Measurements from ENCODE around the gene GCGR. TPM values are rescaled to one million over a fixed set of nuclear protein-coding genes. Genes with fewer than 3 reads are reported as not detected.

The GCGR gene
- total RNA-seq, 1 donor from 2014 or later, result not detected

- intact Hi-C loops (cut with DNase I), result no loop called here
- Histone ChIP-seq H3K4me1 (peaks cover 34% of the 10 kb centered on the region), H3K9me3 (no peaks in the 10 kb centered on the region), H3K27me3 (no peaks in the 10 kb centered on the region), H3K36me3 (peaks cover 0 to 4% of the 10 kb centered on the region in 2 donors), H3K4me3 (no peak overlapping the region), H3K27ac (peak overlapping the region; percentile 17)
- DNase-seq (ENCODE audit: extremely low spot score in 2 of 2), result no peak
- TF ChIP-seq CTCF (IDR thresholded peaks at IDR 0.05), result no peak
- TF ChIP-seq POLR2A (IDR thresholded peaks at IDR 0.05), result no peak
- no peak for TF ChIP-seq POLR2AphosphoS5 (IDR thresholded peaks at IDR 0.05; ENCODE audit: insufficient read depth in 1 of 2, low read depth in 1 of 2)
These were observed 19.3 kb downstream of the GCGR start for GRCh38 chr17:81822996-81823819.

- intact Hi-C loops (cut with DNase I), result no loop called here
- Histone ChIP-seq H3K4me1 (peaks cover 42% of the 10 kb centered on the region), H3K9me3 (no peaks in the 10 kb centered on the region), H3K4me3 (no peak overlapping the region), H3K27me3 (no peaks in the 10 kb centered on the region), H3K36me3 (peaks cover 0 to 4% of the 10 kb centered on the region in 2 donors), H3K27ac (no peak overlapping the region)
- TF ChIP-seq POLR2A (IDR thresholded peaks at IDR 0.05), result no peak
- no peak for TF ChIP-seq POLR2AphosphoS5 (IDR thresholded peaks at IDR 0.05; ENCODE audit: insufficient read depth in 1 of 2, low read depth in 1 of 2)
- TF ChIP-seq CTCF (IDR thresholded peaks at IDR 0.05), result no peak
- no peak for DNase-seq (ENCODE audit: extremely low spot score in 2 of 2)
These were observed 20.0 kb downstream of the GCGR start for GRCh38 chr17:81823820-81824550.

- Histone ChIP-seq H3K4me3 (no peak overlapping the region), H3K4me1 (peaks cover 48% of the 10 kb centered on the region), H3K36me3 (peaks cover 0 to 4% of the 10 kb centered on the region in 2 donors), H3K27ac (no peak overlapping the region), H3K27me3 (no peaks in the 10 kb centered on the region), H3K9me3 (no peaks in the 10 kb centered on the region)
- no peak for TF ChIP-seq POLR2AphosphoS5 (IDR thresholded peaks at IDR 0.05; ENCODE audit: insufficient read depth in 1 of 2, low read depth in 1 of 2)
- TF ChIP-seq POLR2A (IDR thresholded peaks at IDR 0.05), result no peak
- no peak for TF ChIP-seq CTCF (IDR thresholded peaks at IDR 0.05)
- DNase-seq (ENCODE audit: extremely low spot score in 2 of 2), result no peak
- intact Hi-C loops (cut with DNase I), result no loop called here
These were observed 20.6 kb downstream of the GCGR start for GRCh38 chr17:81824595-81824994.

GRCh38 chr17:81825841-81826466 is 22.0 kb downstream of the GCGR start:
- H3K27ac ChIP-seq, result no peak overlapping the region
- H3K27me3 ChIP-seq, result no peaks in the 10 kb centered on the region
- no peak overlapping the region for H3K4me3 ChIP-seq
- DNase-seq (ENCODE audit: extremely low spot score in 2 of 2), result no peak
- peaks cover 60% of the 10 kb centered on the region for H3K4me1 ChIP-seq
- no peak for TF ChIP-seq CTCF (IDR thresholded peaks at IDR 0.05)
- no peak for TF ChIP-seq POLR2AphosphoS5 (IDR thresholded peaks at IDR 0.05; ENCODE audit: insufficient read depth in 1 of 2, low read depth in 1 of 2)
- no peak for TF ChIP-seq POLR2A (IDR thresholded peaks at IDR 0.05)
- H3K36me3 ChIP-seq, result peaks cover 0 to 4% of the 10 kb centered on the region in 2 donors
- intact Hi-C loops (cut with DNase I), result no loop called here
- no peaks in the 10 kb centered on the region for H3K9me3 ChIP-seq

Measured in vagina (tissue), 2 donors.